ENCODE measurements around the gene PSME3. TPM values are rescaled to one million over a fixed set of nuclear protein-coding genes. Genes with fewer than 3 reads are reported as not detected.
A peak's percentile ranks its signal among the peaks of the same experiment; 100 is the strongest.
"Not testable (repeated sequence)": the region's sequence is repeated elsewhere in the genome, so short reads cannot be mapped to it uniquely, and the experiment has no call there.

Gene PSME3
- total RNA-seq, 1 donor from 2014 or later = 108 TPM

- Mint-ChIP-seq H3K27ac (peak overlapping the region; percentile 33), H3K4me3 (no peak overlapping the region), H3K27me3 (ENCODE audit: insufficient read depth, low read depth) (peaks cover 7% of the 10 kb centered on the region), H3K4me1 (no peaks in the 10 kb centered on the region), H3K9me3 (no peaks in the 10 kb centered on the region), H3K36me3 (peaks cover 5% of the 10 kb centered on the region)
- DNase-seq (ENCODE audit: low spot score) = no peak
- no peaks in the 10 kb centered on the region for H3K4me1 ChIP-seq
- no peak overlapping the region for H3K4me3 ChIP-seq
- H4K20me1 ChIP-seq (ENCODE audit: low read depth) = no peaks in the 10 kb centered on the region
- H3K4me2 ChIP-seq = no peak overlapping the region
- no peaks in the 10 kb centered on the region for H3K27me3 ChIP-seq
- no peaks in the 10 kb centered on the region for H3K79me2 ChIP-seq (ENCODE audit: low read depth)
- H3K36me3 ChIP-seq = no peaks in the 10 kb centered on the region
- no peak overlapping the region for H2AFZ ChIP-seq (replicated peaks)
- no peak overlapping the region for H3K9ac ChIP-seq
- H3K27ac ChIP-seq = no peak overlapping the region
- no peaks in the 10 kb centered on the region for H3F3A ChIP-seq (ENCODE audit: low read depth)
- TF ChIP-seq CTCF (IDR thresholded peaks at IDR 0.05) (no peak), EZH2 (IDR thresholded peaks at IDR 0.05) (no peak), EZH2phosphoT487 (IDR thresholded peaks at IDR 0.05) (no peak)
- H3K9me3 ChIP-seq (ENCODE audit: low read depth) = no peaks in the 10 kb centered on the region
These were observed 16.4 kb downstream of the PSME3 start for GRCh38 chr17:42849451-42850181.

GRCh38 chr17:42850954-42851353 lies 17.8 kb downstream of the PSME3 start, which contains the start of gene AOC3:
AOC3 (plus strand) TSS chr17:42851199; CDS start chr17:42851344, 145 bp downstream.
- no peak within 1 kb of the TSS for H2AFZ ChIP-seq (replicated peaks)
- H3K36me3 Mint-ChIP-seq = peaks cover 4% of the 10 kb centered on the region

GRCh38 chr17:42851371-42852240 lies 18.4 kb downstream of the PSME3 start:
- not testable (repeated sequence) for H3K27ac ChIP-seq; H3K79me2 ChIP-seq (ENCODE audit: low read depth); H3K9me3 ChIP-seq (ENCODE audit: low read depth); H3K4me1 ChIP-seq; H3F3A ChIP-seq (ENCODE audit: low read depth); H3K36me3 Mint-ChIP-seq; H3K27me3 ChIP-seq; H3K4me3 ChIP-seq; DNase-seq (ENCODE audit: low spot score); H3K4me1 Mint-ChIP-seq; H3K9me3 Mint-ChIP-seq; H3K4me2 ChIP-seq; H2AFZ ChIP-seq (replicated peaks); H4K20me1 ChIP-seq (ENCODE audit: low read depth); H3K4me3 Mint-ChIP-seq; H3K9ac ChIP-seq; H3K36me3 ChIP-seq; H3K27me3 Mint-ChIP-seq (ENCODE audit: insufficient read depth, low read depth); H3K27ac Mint-ChIP-seq

More at GRCh38 chr17:42850954-42851353, 17.8 kb downstream of the PSME3 start, which contains the start of gene AOC3:
- Histone ChIP-seq H3K9me3 (ENCODE audit: low read depth) (no peaks in the 10 kb centered on the region), H3K4me2 (no peak within 1 kb of the TSS), H3K4me3 (no peak within 1 kb of the TSS), H3K4me1 (no peaks in the 10 kb centered on the region), H3K79me2 (ENCODE audit: low read depth) (no peaks in the 10 kb centered on the region), H3K9ac (no peak within 1 kb of the TSS), H3F3A (ENCODE audit: low read depth) (no peaks in the 10 kb centered on the region), H4K20me1 (ENCODE audit: low read depth) (no peaks in the 10 kb centered on the region), H3K36me3 (no peaks in the 10 kb centered on the region), H3K27ac (no peak within 1 kb of the TSS), H3K27me3 (no peaks in the 10 kb centered on the region)
- no peak for DNase-seq (ENCODE audit: low spot score)
- no peaks in the 10 kb centered on the region for H3K9me3 Mint-ChIP-seq
- no peak within 1 kb of the TSS for H3K4me3 Mint-ChIP-seq
- TF ChIP-seq EZH2phosphoT487 (IDR thresholded peaks at IDR 0.05) = no peak
- no peak within 1 kb of the TSS for H3K27ac Mint-ChIP-seq
- peaks cover 7% of the 10 kb centered on the region for H3K27me3 Mint-ChIP-seq (ENCODE audit: insufficient read depth, low read depth)
- no peaks in the 10 kb centered on the region for H3K4me1 Mint-ChIP-seq

- Histone ChIP-seq H3K9me3 (ENCODE audit: low read depth) (no peaks in the 10 kb centered on the region), H3F3A (ENCODE audit: low read depth) (no peaks in the 10 kb centered on the region), H4K20me1 (ENCODE audit: low read depth) (no peaks in the 10 kb centered on the region), H3K79me2 (ENCODE audit: low read depth) (no peaks in the 10 kb centered on the region), H3K27me3 (no peaks in the 10 kb centered on the region), H3K9ac (no peak overlapping the region), H3K4me1 (no peaks in the 10 kb centered on the region), H3K36me3 (no peaks in the 10 kb centered on the region), H3K27ac (no peak overlapping the region), H3K4me2 (no peak overlapping the region), H3K4me3 (no peak overlapping the region), H2AFZ (replicated peaks) (no peak overlapping the region)
- Mint-ChIP-seq H3K27me3 (ENCODE audit: insufficient read depth, low read depth) (peaks cover 7% of the 10 kb centered on the region), H3K36me3 (peaks cover 2% of the 10 kb centered on the region), H3K4me1 (no peaks in the 10 kb centered on the region), H3K9me3 (no peaks in the 10 kb centered on the region), H3K4me3 (no peak overlapping the region), H3K27ac (no peak overlapping the region)
- TF ChIP-seq EZH2phosphoT487 (IDR thresholded peaks at IDR 0.05) = no peak
- no peak for TF ChIP-seq CTCF (IDR thresholded peaks at IDR 0.05)
- TF ChIP-seq EZH2 (IDR thresholded peaks at IDR 0.05) = no peak
- no peak for DNase-seq (ENCODE audit: low spot score)
These were observed 19.2 kb downstream of the PSME3 start for GRCh38 chr17:42852351-42852750.
